WTC11 (cell line): ENCODE results near the gene KRTCAP2.

ENCODE experiments used
- CREB1 ChIP-seq: sonication (generic); formaldehyde crosslinking; IDR thresholded peaks from 2 replicates; pipeline ENCODE4 v1.8.0; 2023; ENCODE audit warnings: mild to moderate bottlenecking, missing genetic modification reagents
- CTCF ChIP-seq: fragments of 200-600 bp; IDR thresholded peaks from 2 replicates; pipeline ENCODE4 v1.8.0; 2022; ENCODE audit warnings: antibody characterized with exemption
- E2F4 ChIP-seq: sonication (generic); formaldehyde crosslinking; IDR thresholded peaks from 2 replicates; pipeline ENCODE4 v1.8.1; 2022; ENCODE audit warnings: low read depth, mild to moderate bottlenecking, moderate library complexity, missing genetic modification reagents, borderline replicate concordance
- GABPB1 ChIP-seq: sonication (generic); formaldehyde crosslinking; IDR thresholded peaks from 2 replicates; pipeline ENCODE4 v1.8.1; 2023; ENCODE audit warnings: mild to moderate bottlenecking, missing genetic modification reagents
- KAT7 ChIP-seq: sonication (generic); formaldehyde crosslinking; IDR thresholded peaks from 2 replicates; pipeline ENCODE4 v1.8.1; 2023; ENCODE audit warnings: missing genetic modification reagents, mild to moderate bottlenecking, borderline replicate concordance
- MAX ChIP-seq: sonication (generic); formaldehyde crosslinking; IDR thresholded peaks from 2 replicates; pipeline ENCODE4 v1.8.0; 2022; ENCODE audit warnings: mild to moderate bottlenecking, missing genetic modification reagents
- PREB ChIP-seq: sonication (generic); formaldehyde crosslinking; IDR thresholded peaks from 2 replicates; pipeline ENCODE4 v1.8.1; 2022; ENCODE audit warnings: mild to moderate bottlenecking, missing genetic modification reagents, moderate library complexity, borderline replicate concordance
- PRRX2 ChIP-seq: fragments of 250-450 bp; sonication (Bioruptor Pico); IDR thresholded peaks from 2 replicates; pipeline ENCODE4 v1.8.0; 2021; ENCODE audit warnings: mild to moderate bottlenecking
- SP1 ChIP-seq: sonication (generic); formaldehyde crosslinking; conservative IDR thresholded peaks from 2 replicates; pipeline ENCODE4 v1.8.1; 2022; ENCODE audit warnings: missing genetic modification reagents
- STAT6 ChIP-seq: sonication (generic); formaldehyde crosslinking; conservative IDR thresholded peaks from 2 replicates; pipeline ENCODE4 v1.8.1; 2023; ENCODE audit warnings: mild to moderate bottlenecking, low read depth, missing genetic modification reagents, moderate library complexity
- TCF7 ChIP-seq: sonication (generic); formaldehyde crosslinking; IDR thresholded peaks from 2 replicates; pipeline ENCODE4 v1.8.0; 2022; ENCODE audit warnings: mild to moderate bottlenecking, low read depth, missing genetic modification reagents, moderate library complexity
- USF1 ChIP-seq: sonication (generic); formaldehyde crosslinking; IDR thresholded peaks from 2 replicates; pipeline ENCODE4 v1.8.0; 2022; ENCODE audit warnings: mild to moderate bottlenecking, missing genetic modification reagents

- TF ChIP-seq STAT6 (CRISPR knock-in tag) (no peak), CTCF (no peak), USF1 (CRISPR knock-in tag) (no peak), CREB1 (no peak), E2F4 (CRISPR knock-in tag) (no peak), PREB (CRISPR knock-in tag) (no peak), TCF7 (CRISPR knock-in tag) (no peak), PRRX2 (CRISPR knock-in tag) (no peak), GABPB1 (CRISPR knock-in tag) (no peak), KAT7 (CRISPR knock-in tag) (no peak), MAX (CRISPR knock-in tag) (no peak), SP1 (no peak)
These were observed 12.0 kb upstream of the KRTCAP2 start for GRCh38 chr1:155184835-155185782.
